Renal cortex interstitium (tissue), 15 donors: ENCODE data around the gene ELF3. TPM values are rescaled to one million over a fixed set of nuclear protein-coding genes. Genes with fewer than 3 reads are reported as not detected.
"Not testable (repeated sequence)": the region's sequence is repeated elsewhere in the genome, so short reads cannot be mapped to it uniquely, and the experiment has no call there.

Experiments
- DNase-seq, 11 donors: peaks; one replicate each; pipeline ENCODE4 v3.0.0-alpha.2; 2013; ENCODE audit warnings: low read depth in 9 of 11, low spot score in 4 of 11; ENCODE audit errors: extremely low read depth in 1 of 11
- long read RNA-seq, 16 experiments: transcript quantifications; one replicate each; lab custom pipeline, GENCODE V29; 2026
- polyA plus RNA-seq, 3 donors: library from polyadenylated mRNA; unstranded; fragments of 120-200 nt; gene quantifications; one replicate each; pipeline ENCODE4 v1.2.1, GENCODE V29; 2013; ENCODE audit not compliant: insufficient read length in 3 of 3

Gene ELF3
- 10 to 100 TPM; 40.7 to 84.8 (median 40.8) TPM for polyA plus RNA-seq
- long read RNA-seq, donor 1, partial matches to known transcripts, result 0 of 3 reads
- long read RNA-seq, donor 1, other reads (novel, unspliced or antisense), result 0 of 3 reads
- long read RNA-seq, donor 2, partial matches to known transcripts, result 0 of 3 reads
- long read RNA-seq, donor 2, other reads (novel, unspliced or antisense), result 0 of 3 reads
- long read RNA-seq, donor 3, transcript ELF3-203 (9 exons, 3,179 nt), result major isoform, 16 of 18 reads
- long read RNA-seq, donor 3, partial matches to known transcripts, result 0 of 18 reads
- long read RNA-seq, donor 3, other reads (novel, unspliced or antisense), result 0 of 18 reads
- long read RNA-seq, donor 4, partial matches to known transcripts, result 0 of 4 reads
- long read RNA-seq, donor 4, other reads (novel, unspliced or antisense), result 0 of 4 reads
- long read RNA-seq, donor 5, result 0 reads
- long read RNA-seq, donor 6, transcript ELF3-203 (9 exons, 3,179 nt), result major isoform, 5 of 10 reads
- long read RNA-seq, donor 6, partial matches to known transcripts, result 0 of 10 reads
- long read RNA-seq, donor 6, other reads (novel, unspliced or antisense), result 0 of 10 reads
- long read RNA-seq, donor 7, partial matches to known transcripts, result 0 of 5 reads
- long read RNA-seq, donor 7, other reads (novel, unspliced or antisense), result 0 of 5 reads
- long read RNA-seq, donor 8, transcript ELF3-203 (9 exons, 3,179 nt), result major isoform, 10 of 15 reads
- long read RNA-seq, donor 8, partial matches to known transcripts, result 0 of 15 reads
- long read RNA-seq, donor 8, other reads (novel, unspliced or antisense), result 0 of 15 reads
- long read RNA-seq, donor 9, transcript ELF3-203 (9 exons, 3,179 nt), result major isoform, 6 of 7 reads
- long read RNA-seq, donor 9, partial matches to known transcripts, result 0 of 7 reads
- long read RNA-seq, donor 9, other reads (novel, unspliced or antisense), result 0 of 7 reads
- long read RNA-seq, donor 10, partial matches to known transcripts, result 0 of 7 reads
- long read RNA-seq, donor 10, other reads (novel, unspliced or antisense), result 0 of 7 reads
- long read RNA-seq, donor 11, partial matches to known transcripts, result 0 of 7 reads
- long read RNA-seq, donor 11, other reads (novel, unspliced or antisense), result 0 of 7 reads
- long read RNA-seq, donor 12, full-length matches to known transcripts, result 6 of 6 reads
- long read RNA-seq, donor 12, partial matches to known transcripts, result 0 of 6 reads
- long read RNA-seq, donor 12, other reads (novel, unspliced or antisense), result 0 of 6 reads
- long read RNA-seq, donor 13, transcript ELF3-203 (9 exons, 3,179 nt), result major isoform, 7 of 22 reads
- long read RNA-seq, donor 13, partial matches to known transcripts, result 11 of 22 reads
- long read RNA-seq, donor 13, other reads (novel, unspliced or antisense), result 0 of 22 reads
- long read RNA-seq, donor 14, transcript ELF3-203 (9 exons, 3,179 nt), result major isoform, 6 of 7 reads
- long read RNA-seq, donor 14, partial matches to known transcripts, result 0 of 7 reads
- long read RNA-seq, donor 14, other reads (novel, unspliced or antisense), result 0 of 7 reads
- long read RNA-seq, donor 15, partial matches to known transcripts, result 0 of 3 reads
- long read RNA-seq, donor 15, other reads (novel, unspliced or antisense), result 0 of 3 reads
- long read RNA-seq, donor 16, full-length matches to known transcripts, result 46 of 79 reads
- long read RNA-seq, donor 16, partial matches to known transcripts, result 22 of 79 reads
- long read RNA-seq, donor 16, other reads (novel, unspliced or antisense), result 11 of 79 reads

DNA sequence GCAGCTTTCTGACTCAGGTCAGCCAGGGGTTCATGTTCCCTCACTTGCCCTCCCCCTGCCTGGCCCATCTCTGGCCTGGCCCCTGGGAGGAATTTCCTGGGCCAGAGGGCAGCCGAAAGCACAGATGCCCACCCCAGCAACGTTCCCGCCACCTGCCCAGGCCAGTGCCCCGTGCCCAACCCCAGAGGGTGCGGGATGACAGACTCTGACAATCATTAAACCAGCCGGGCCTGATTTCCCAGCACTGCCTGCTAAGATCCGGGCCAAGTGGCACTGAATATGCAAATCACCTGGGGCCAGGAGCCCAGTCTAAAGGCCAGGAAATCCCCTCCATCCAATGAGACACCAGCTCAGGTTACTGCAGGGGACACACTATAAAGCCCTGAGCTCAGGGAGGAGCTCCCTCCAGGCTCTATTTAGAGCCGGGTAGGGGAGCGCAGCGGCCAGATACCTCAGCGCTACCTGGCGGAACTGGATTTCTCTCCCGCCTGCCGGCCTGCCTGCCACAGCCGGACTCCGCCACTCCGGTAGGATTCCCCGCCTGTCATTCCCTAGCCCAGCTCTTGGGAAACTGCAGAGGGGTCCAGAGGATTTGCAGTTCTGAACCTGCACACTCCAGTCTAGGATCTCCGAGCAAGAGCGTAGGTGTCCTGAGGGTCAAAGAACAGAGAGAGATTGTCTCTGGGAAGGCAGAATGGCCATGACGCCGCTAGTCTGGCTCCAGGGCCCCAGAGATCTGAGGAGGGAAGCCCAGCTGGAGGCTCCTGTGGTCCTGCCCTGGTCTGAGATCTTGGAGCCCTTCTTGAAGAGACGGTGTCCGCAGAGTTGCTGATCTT, at the start of gene ELF3:
TSS of gene ELF3 (plus strand) at position 408 of the 836 bp plus-strand sequence. CDS start 550 bp downstream, outside the sequence.
- DNase-seq, result peak in 10 of 11 donors; percentile 70 to 93 (median 86)

DNA sequence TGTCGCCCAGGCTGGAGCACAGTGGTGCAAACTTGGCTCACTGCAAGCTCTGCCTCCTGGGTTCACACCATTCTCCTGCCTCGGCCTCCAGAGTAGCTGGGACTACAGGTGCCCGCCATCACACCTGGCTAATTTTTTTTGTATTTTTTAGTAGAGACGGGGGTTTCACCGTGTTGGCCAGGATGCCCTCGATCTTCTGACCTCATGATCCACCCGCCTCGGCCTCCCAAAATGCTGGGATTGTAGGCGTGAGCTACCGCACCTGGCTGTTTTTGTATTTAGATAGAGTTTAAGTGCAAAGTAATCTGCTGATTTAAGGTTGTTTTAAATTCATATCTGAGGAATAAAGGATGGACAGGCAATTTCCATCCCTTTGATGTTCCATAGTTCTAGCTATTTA, 48.0 kb upstream of the ELF3 start:
- DNase-seq, result not testable (repeated sequence)

GRCh38 chr1:201964261-201964660, 46.1 kb upstream of the ELF3 start:
- no peak for DNase-seq

- DNase-seq, result no peak
Measured at GRCh38 chr1:201966171-201966570, 44.2 kb upstream of the ELF3 start.

- no peak for DNase-seq
Measured at GRCh38 chr1:201968202-201968925, 42.0 kb upstream of the ELF3 start.

DNA sequence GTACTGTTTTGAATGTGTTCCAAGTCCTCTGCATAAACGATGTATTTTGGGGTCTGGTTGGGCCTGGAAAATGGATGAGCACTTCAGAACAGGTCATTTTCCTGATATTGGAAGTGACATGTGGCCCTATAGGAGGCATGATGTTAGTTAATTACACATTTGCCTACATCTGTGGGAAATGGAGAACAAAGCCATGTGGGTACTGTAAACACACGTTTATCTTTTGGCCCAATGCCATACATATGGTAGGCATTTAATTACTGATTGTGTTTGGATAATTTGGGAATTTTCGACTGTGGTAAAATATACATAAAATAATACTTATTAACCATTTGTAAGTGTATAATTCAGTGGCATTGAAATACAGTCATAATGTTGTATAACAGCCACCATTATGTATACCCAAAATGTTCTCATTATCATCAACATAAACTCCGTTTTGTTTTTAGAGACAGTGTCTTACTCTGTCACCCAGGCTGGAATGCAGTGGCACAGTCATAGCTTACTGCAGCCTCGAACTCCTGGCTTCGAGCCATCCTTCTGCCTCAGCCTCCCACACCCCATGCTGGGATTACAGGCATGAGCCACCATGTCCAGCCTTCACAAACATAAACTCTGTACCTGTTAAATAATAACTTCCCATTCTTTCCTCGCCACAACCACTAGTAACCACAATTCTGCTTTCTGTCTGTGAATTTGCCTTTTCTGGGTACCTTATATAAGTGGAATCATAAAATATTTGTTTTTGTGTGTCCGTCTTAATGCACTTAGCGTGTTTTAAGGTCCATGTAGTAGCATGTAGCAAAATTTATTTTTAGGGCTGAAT, 39.8 kb upstream of the ELF3 start:
- DNase-seq, result no peak

- peak in 5 of 11 donors; percentile 9 to 61 (median 50) for DNase-seq
Measured at GRCh38 chr1:201982082-201982622, 28.2 kb upstream of the ELF3 start.

GRCh38 chr1:201982623-201983379, 27.6 kb upstream of the ELF3 start, which contains the start of gene RNPEP:
Gene RNPEP (plus strand): TSS chr1:201982648. CDS start chr1:201982667, 19 bp downstream.
- DNase-seq, result peak in 8 of 11 donors; percentile 37 to 71 (median 60)

DNA sequence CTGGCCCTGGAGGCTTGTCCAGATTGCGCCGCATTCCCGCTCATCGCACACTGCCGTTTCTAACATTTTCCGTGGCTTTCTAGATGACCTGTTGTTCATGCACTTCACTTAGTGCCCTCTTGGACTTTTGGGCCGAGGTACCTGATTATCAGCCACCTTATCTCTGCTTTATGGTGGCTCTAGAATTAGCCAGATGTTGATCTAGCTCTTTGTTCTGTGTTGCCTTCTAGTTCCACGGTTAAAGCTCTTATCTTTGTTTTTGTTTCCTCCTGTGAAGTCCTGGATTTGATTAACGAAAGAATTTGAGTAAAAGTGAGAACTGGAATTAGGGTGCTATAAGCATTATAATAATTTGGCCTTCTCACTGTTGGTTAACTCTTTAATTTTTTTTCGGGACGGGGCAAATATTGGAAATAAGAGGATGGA, 27.0 kb upstream of the ELF3 start:
- DNase-seq, result peak in 1 of 11 donors; percentile 39

- DNase-seq, result no peak
Measured at GRCh38 chr1:201984446-201984845, 25.9 kb upstream of the ELF3 start.

GRCh38 chr1:201985355-201985754, 25.0 kb upstream of the ELF3 start:
- no peak for DNase-seq

GRCh38 chr1:201988601-201989000, 21.8 kb upstream of the ELF3 start:
- DNase-seq, result no peak

DNA sequence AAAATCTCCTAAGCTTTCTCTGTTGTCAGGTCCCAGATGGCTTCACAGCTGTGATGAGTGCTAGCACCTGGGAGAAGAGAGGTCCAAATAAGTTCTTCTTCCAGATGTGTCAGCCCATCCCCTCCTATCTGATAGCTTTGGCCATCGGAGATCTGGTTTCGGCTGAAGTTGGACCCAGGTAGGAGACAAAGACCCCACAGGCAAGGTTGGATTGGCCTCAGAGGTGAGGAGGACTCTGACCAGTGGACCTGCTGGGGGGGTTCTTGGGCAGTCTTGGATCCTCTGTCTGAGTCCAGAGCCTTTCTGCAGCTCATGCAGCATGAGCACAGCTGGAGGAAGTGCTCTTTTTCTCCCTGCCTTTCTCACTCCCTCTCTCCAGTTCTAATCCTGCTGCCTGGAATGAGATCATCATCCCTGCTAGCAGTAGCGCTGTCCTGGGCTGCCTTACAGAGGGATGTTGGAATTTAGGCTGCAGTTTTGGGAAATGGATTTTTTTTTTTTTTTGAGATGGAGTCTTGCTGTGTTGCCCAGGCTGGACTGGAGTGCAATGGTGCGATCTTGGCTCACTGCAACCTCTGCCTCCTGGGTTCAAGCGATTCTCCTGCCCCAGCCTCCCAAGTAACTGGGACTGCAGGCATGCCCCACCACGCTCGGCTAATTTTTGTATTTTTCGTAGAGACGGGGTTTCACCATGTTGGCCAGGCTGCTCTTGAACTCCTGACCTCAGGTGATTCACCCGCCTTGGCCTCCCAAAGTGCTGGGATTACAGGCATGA, 20.8 kb upstream of the ELF3 start:
- no peak for DNase-seq

DNA sequence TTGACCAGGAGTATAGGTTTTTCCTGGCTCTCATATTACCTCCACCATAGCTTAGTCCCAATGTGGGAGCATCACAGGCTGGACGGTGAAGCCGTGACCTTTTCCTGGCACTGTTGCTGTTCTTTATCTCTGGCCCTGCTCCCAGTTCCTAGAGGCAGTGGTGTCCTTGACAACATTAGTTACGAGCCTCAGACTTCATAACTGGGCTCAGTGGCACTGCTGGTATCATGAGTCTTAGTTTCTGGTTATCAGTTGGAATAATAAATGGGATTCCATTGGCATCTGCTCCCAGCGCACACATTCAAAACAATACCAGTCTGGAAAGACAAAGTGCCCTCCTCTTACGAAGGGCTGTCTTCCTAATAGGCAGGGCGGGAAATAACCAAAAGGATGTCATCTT, 20.0 kb upstream of the ELF3 start:
- no peak for DNase-seq
